A549 treated with RU486 at 1 μM for 4 hours (cell line): Measurements from ENCODE around the gene C6orf132. TPM values are rescaled to one million over a fixed set of nuclear protein-coding genes. Genes with fewer than 3 reads are reported as not detected.

Experiments
- total RNA-seq: library from RNA; stranded (reverse); fragments of 200-300 nt; extraction: Qiagen RNA extraction; gene quantifications from 5 replicates; pipeline ENCODE4 v1.2.3, GENCODE V29; 2022; ENCODE audit warnings: low read depth

C6orf132 gene
- total RNA-seq, result 0.96 to 2.0 TPM (median 1.3 TPM) in 5 replicates

DNA sequence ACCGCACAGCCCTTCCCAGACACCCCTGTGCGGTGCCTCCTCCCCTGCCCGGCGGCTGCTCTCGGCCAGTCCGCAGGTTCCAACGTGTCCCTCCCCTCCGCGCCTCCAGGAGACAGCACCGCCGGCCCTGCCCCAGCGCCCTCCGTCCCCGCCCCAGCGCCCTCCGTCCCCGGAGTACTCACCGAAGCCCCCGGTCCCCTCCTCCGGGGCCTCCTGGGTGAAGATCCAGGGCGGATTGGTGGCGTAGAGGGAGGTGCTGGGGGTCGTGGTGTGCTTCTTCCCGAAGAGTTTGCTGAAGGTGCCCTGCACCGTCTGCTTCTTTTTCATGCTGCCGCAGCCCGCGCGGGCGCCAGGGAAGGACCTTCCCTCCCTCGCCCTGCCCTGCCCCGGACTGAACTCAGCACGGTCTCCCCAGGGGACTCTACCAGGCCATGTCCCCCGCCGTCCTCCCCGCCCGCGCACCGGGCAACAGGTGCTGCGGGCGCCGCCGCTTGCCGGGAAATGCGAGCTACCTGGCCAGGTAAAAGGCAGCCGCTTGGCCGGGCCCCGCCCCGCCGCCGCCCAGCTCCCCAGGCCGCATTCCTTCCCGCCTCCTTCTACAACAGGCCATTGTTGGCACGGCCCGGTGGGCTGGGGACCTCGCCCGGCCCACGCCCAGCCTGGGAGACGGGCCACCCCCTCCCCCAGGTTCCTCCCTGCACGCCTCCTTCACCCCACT lies at the start of gene C6orf132:
TSS of gene C6orf132 (minus strand) at position 503 of the 718 bp plus-strand sequence. CDS start at position 327, 176 bp downstream.

DNA sequence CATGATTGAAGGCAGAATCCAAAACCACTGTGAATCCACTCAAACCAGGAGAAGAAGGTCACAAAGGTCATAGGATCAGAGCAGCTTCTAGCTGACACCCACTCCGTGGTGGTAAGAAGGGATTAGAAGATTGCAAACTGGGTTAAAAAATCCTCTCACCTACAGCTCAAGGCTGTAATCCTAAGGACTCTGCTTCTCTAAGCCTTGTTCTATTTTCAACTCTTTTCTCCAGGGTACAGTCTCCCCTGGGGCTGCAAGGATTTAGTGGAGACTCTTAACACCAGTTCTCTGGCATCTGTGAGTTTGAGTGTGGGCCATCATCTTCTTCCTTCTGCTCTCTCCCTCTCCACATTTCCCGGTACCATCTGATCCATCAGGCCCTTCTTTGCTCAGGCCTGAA lies 30.7 kb upstream of the C6orf132 start, which contains the start of gene GUCA1A:
TSS of gene GUCA1A (plus strand) at position 264 of the 400 bp plus-strand sequence. CDS start 250 bp downstream, outside the sequence.

Other genes starting within 250 kb of the C6orf132 start
- gene USP49, start 247.2 kb downstream of the C6orf132 start, total RNA-seq, result 0.69 to 1.4 TPM (median 1.2 TPM) in 5 replicates
- gene MED20, start 221.5 kb downstream of the C6orf132 start, total RNA-seq, result 11.0 to 15.6 TPM (median 13.0 TPM) in 5 replicates
- 33.1 to 51.5 TPM (median 40.3 TPM) in 5 replicates for gene BYSL, start 221.1 kb downstream of the C6orf132 start, total RNA-seq
- gene CCND3, start 200.8 kb downstream of the C6orf132 start, total RNA-seq, result 116 to 179 TPM (median 176 TPM) in 5 replicates
- gene TAF8, start 92.1 kb downstream of the C6orf132 start, total RNA-seq, result 11.2 to 13.1 TPM (median 12.2 TPM) in 5 replicates
- gene GUCA1A, start 30.7 kb upstream of the C6orf132 start, total RNA-seq, result not detected in 5 replicates
- gene GUCA1B, start 52.3 kb upstream of the C6orf132 start, total RNA-seq, result 0.45 to 0.87 TPM (median 0.57 TPM) in 5 replicates
- gene MRPS10, start 75.2 kb upstream of the C6orf132 start, total RNA-seq, result 26.8 to 42.1 TPM (median 39.1 TPM) in 5 replicates